Osteoblast (primary cell): ENCODE results near the gene VAC14. TPM values are rescaled to one million over a fixed set of nuclear protein-coding genes. Genes with fewer than 3 reads are reported as not detected.

Experiments used
- DNase-seq: peaks from one replicate; pipeline ENCODE4 v3.0.0; 2011; ENCODE audit warnings: low spot score, mixed read lengths; ENCODE audit not compliant: insufficient read length; ENCODE audit errors: missing footprints
- H2AFZ ChIP-seq: 2 replicates; pipeline ENCODE4 v1.6.0; 2011; ENCODE audit warnings: mild to moderate bottlenecking, low read length
- H3K27ac ChIP-seq: 2 replicates; pipeline ENCODE4 v1.5.1; 2011; ENCODE audit warnings: mild to moderate bottlenecking, low read depth, low read length, moderate library complexity
- H3K27me3 ChIP-seq: 2 replicates; pipeline ENCODE4 v1.6.0; 2012; ENCODE audit warnings: mild to moderate bottlenecking, control low read depth, inconsistent platforms, low read length, moderate library complexity; ENCODE audit not compliant: insufficient read depth
- H3K36me3 ChIP-seq: 2 replicates; pipeline ENCODE4 v1.5.1; 2011; ENCODE audit warnings: mild to moderate bottlenecking, low read length, control low read depth, moderate library complexity; ENCODE audit not compliant: insufficient read depth
- H3K4me1 ChIP-seq: 2 replicates; pipeline ENCODE4 v1.5.1; 2011; ENCODE audit warnings: mild to moderate bottlenecking, low read length, control low read depth, moderate library complexity; ENCODE audit not compliant: insufficient read depth
- H3K4me2 ChIP-seq: 2 replicates; pipeline ENCODE4 v1.6.0; 2011; ENCODE audit warnings: mild to moderate bottlenecking, low read length; ENCODE audit not compliant: insufficient read depth
- H3K4me3 ChIP-seq: fragments of 200-600 bp; sonication (generic); 3 replicates; pipeline ENCODE4 v1.5.1; 2012; ENCODE audit warnings: mild to moderate bottlenecking, low read length, inconsistent platforms; ENCODE audit not compliant: insufficient read depth
- H3K79me2 ChIP-seq: 2 replicates; pipeline ENCODE4 v1.6.0; 2012; ENCODE audit warnings: mild to moderate bottlenecking, low read length, control low read depth, inconsistent platforms; ENCODE audit not compliant: insufficient read depth
- H3K9me3 ChIP-seq: 2 replicates; pipeline ENCODE4 v1.5.1; 2011; ENCODE audit warnings: low read depth, low read length, control low read depth
- H4K20me1 ChIP-seq: 2 replicates; pipeline ENCODE4 v1.6.0; 2012; ENCODE audit warnings: mild to moderate bottlenecking, low read length, control low read depth; ENCODE audit not compliant: insufficient read depth
- CTCF ChIP-seq: IDR thresholded peaks from 2 replicates; pipeline ENCODE4 v1.5.1; 2011; ENCODE audit warnings: mild to moderate bottlenecking, low read depth, low read length, moderate library complexity; ENCODE audit errors: extremely low read depth
- total RNA-seq: library from RNA; depleted of rRNA; stranded (reverse); fragments of >200 nt; gene quantifications from 2 replicates; pipeline ENCODE4 v1.2.3, GENCODE V29; 2012

VAC14 gene
- total RNA-seq, 1 donor = 72.7 TPM

DNA sequence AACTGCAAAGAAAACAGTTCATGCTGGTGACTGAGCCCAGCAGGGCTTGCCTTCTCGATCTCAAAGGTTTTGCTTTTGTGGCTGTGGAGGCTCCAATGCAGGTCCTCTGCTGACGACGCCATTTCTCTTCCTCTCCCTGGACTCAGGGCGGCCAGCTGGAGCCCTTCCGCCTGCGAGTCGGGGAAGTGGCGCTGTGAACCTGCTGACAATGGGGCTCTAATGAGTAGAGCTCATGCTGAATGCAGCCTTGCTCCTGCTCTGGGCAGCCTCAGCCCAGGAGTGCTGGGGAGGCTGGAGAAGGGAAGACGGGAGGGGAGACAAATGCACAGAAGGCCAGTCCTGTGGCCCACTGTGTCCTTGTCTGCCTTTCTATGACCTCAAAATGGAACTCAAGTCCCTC, 43.8 kb downstream of the VAC14 start:
- peaks cover 12% of the 10 kb centered on the region for H3K36me3 ChIP-seq
- TF ChIP-seq CTCF = no peak
- H3K79me2 ChIP-seq = peaks cover 14% of the 10 kb centered on the region
- H4K20me1 ChIP-seq = peaks cover 2% of the 10 kb centered on the region
- H2AFZ ChIP-seq = no peak overlapping the region
- H3K9me3 ChIP-seq = no peaks in the 10 kb centered on the region
- H3K4me2 ChIP-seq = no peak overlapping the region
- H3K27me3 ChIP-seq = no peaks in the 10 kb centered on the region
- no peak for DNase-seq
- H3K4me1 ChIP-seq = peaks cover 56% of the 10 kb centered on the region
- H3K4me3 ChIP-seq = no peak overlapping the region
- no peak overlapping the region for H3K27ac ChIP-seq

GRCh38 chr16:70756071-70756470, 44.9 kb downstream of the VAC14 start:
- H3K4me3 ChIP-seq = no peak overlapping the region
- TF ChIP-seq CTCF = no peak
- H3K79me2 ChIP-seq = peaks cover 14% of the 10 kb centered on the region
- H3K4me1 ChIP-seq = peaks cover 58% of the 10 kb centered on the region
- no peak overlapping the region for H3K4me2 ChIP-seq
- H3K36me3 ChIP-seq = peaks cover 12% of the 10 kb centered on the region
- no peak for DNase-seq
- H4K20me1 ChIP-seq = no peaks in the 10 kb centered on the region
- peak overlapping the region; percentile 79 for H3K27ac ChIP-seq
- no peak overlapping the region for H2AFZ ChIP-seq
- H3K9me3 ChIP-seq = no peaks in the 10 kb centered on the region
- H3K27me3 ChIP-seq = no peaks in the 10 kb centered on the region

GRCh38 chr16:70754851-70755600, 45.9 kb downstream of the VAC14 start:
- peaks cover 14% of the 10 kb centered on the region for H3K79me2 ChIP-seq
- H3K36me3 ChIP-seq = peaks cover 12% of the 10 kb centered on the region
- no peak for DNase-seq
- TF ChIP-seq CTCF = no peak
- H3K4me2 ChIP-seq = peak overlapping the region; percentile 54
- H2AFZ ChIP-seq = no peak overlapping the region
- H3K27ac ChIP-seq = peak overlapping the region; percentile 79
- no peaks in the 10 kb centered on the region for H3K9me3 ChIP-seq
- H4K20me1 ChIP-seq = no peaks in the 10 kb centered on the region
- H3K27me3 ChIP-seq = no peaks in the 10 kb centered on the region
- H3K4me3 ChIP-seq = peak overlapping the region; percentile 2
- peaks cover 56% of the 10 kb centered on the region for H3K4me1 ChIP-seq

DNA sequence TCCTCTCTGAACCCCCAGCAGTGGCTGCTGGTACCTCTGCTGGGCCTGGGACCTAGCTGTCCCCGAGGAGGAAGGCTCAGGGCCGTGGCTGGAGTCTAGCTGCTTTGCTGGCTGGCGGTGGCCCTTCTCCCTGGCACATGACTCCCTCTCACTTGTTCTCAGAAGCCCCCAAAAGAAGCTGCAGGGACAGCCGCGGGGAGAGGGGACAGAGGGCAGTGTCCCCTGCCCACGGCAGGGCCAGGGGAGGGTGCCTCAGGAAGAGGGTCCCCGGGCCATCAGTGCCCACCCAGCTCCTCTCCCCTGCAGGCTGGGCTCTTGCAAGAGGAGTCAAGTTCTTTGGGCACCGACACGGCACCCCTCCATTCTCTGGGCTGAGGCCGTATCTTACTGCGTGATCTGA, 46.6 kb downstream of the VAC14 start:
- peak overlapping the region; percentile 79 for H3K27ac ChIP-seq
- peaks cover 52% of the 10 kb centered on the region for H3K4me1 ChIP-seq
- TF ChIP-seq CTCF = no peak
- H3K4me3 ChIP-seq = no peak overlapping the region
- peaks cover 12% of the 10 kb centered on the region for H3K36me3 ChIP-seq
- no peaks in the 10 kb centered on the region for H3K27me3 ChIP-seq
- H3K4me2 ChIP-seq = no peak overlapping the region
- H2AFZ ChIP-seq = no peak overlapping the region
- peaks cover 14% of the 10 kb centered on the region for H3K79me2 ChIP-seq
- no peaks in the 10 kb centered on the region for H3K9me3 ChIP-seq
- no peak for DNase-seq
- no peaks in the 10 kb centered on the region for H4K20me1 ChIP-seq
